GM12878 (cell line): ENCODE results near the gene NSMCE1. TPM values are rescaled to one million over a fixed set of nuclear protein-coding genes. Genes with fewer than 3 reads are reported as not detected.

Experiments used
- ATF3 ChIP-seq: IDR thresholded peaks from 2 replicates; pipeline ENCODE4 v1.6.1; 2011; ENCODE audit warnings: low read depth, mild to moderate bottlenecking, low read length, moderate library complexity, borderline replicate concordance; ENCODE audit errors: extremely low read depth
- JUND ChIP-seq: IDR thresholded peaks from 2 replicates; pipeline ENCODE4 v1.6.1; 2012; ENCODE audit warnings: low read depth, mild to moderate bottlenecking, low read length, improper control_type of control experiment, moderate library complexity
- MYB ChIP-seq: fragments of 150-350 bp; IDR thresholded peaks from 2 replicates; pipeline ENCODE4 v1.6.1; 2014; ENCODE audit warnings: mild to moderate bottlenecking, low read depth, low read length, borderline replicate concordance
- RB1 ChIP-seq: fragments of 450-650 bp; formaldehyde crosslinking; IDR thresholded peaks from 2 replicates; pipeline ENCODE4 v1.6.1; 2017; ENCODE audit warnings: mild to moderate bottlenecking, borderline replicate concordance
- RCOR1 ChIP-seq: conservative IDR thresholded peaks from 2 replicates; pipeline ENCODE4 v1.6.1; 2012; ENCODE audit warnings: low read depth, low read length, improper control_type of control experiment
- polyA plus RNA-seq, 11 experiments: library from polyadenylated mRNA; depleted of rRNA in 4 of 11; unstranded in 6 of 11; stranded (reverse) in 5 of 11; fragments of >200 nt; fragmentation: Nextera tagmentation in 4 of 11; fragmentation: Illumina TruSeq in 1 of 11; extraction: Ambion mirVana in 4 of 11; extraction: Trizol in 1 of 11; gene quantifications; 1 replicate in 1 of 11; 2 replicates in 10 of 11; pipeline versions ENCODE4 v1.2.1 to v1.2.3, GENCODE V29; 2011 to 2016; ENCODE audit warnings: inconsistent platforms in 2 of 11, missing spikeins in 2 of 11, low read depth in 1 of 11
- total RNA-seq, 4 experiments: library from RNA; depleted of rRNA in 3 of 4; stranded (reverse); fragments of >200 nt in 3 of 4; fragmentation: Illumina TruSeq in 1 of 4; extraction: Trizol in 1 of 4; gene quantifications; 2 replicates each; pipeline versions ENCODE4 v1.2.1 to v1.2.3, GENCODE V29; 2013 to 2021
- TF ChIP-seq, protein P1 (sequence below): fragments of 450-650 bp; IDR thresholded peaks from 2 replicates; pipeline ENCODE4 v1.6.1; 2017; ENCODE audit warnings: mild to moderate bottlenecking, moderate library complexity
- TF ChIP-seq, protein P2 (sequence below): fragments of 450-650 bp; IDR thresholded peaks from 2 replicates; pipeline ENCODE4 v1.6.1; 2016; ENCODE audit warnings: mild to moderate bottlenecking
- TF ChIP-seq, protein P3 (sequence below): fragments of 450-650 bp; IDR thresholded peaks from 2 replicates; pipeline ENCODE4 v1.6.1; 2017; ENCODE audit warnings: mild to moderate bottlenecking, low read depth, inconsistent platforms; ENCODE audit not compliant: poor library complexity, severe bottlenecking

NSMCE1 gene
- total and polyA plus RNA-seq, 10 of the 15 experiments (the other 5 are each of a cell fraction or from before 2014, with no cell fraction given) = 54.0 to 214 (median 71.4) TPM

DNA sequence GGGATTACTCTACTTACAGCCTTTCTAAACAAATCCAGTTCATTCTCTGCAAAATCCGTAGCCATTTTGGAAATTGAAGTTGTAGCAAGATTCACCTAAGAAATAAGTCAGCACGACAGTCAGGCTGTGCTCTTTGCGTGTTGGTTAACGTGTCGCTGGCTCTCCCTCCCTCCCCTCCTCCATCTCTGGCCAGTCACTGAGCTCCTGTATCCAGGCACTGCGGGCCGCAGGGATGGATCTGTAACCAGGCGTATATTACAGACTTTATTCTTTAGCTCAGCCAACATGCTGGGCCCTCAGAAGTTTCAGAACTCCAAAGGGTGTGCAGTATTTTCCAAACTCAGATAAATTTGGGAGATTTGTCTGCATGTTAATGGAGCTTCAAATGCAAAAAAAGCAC lies 34.4 kb downstream of the NSMCE1 start (continued):
- TF ChIP-seq, protein P1, sequence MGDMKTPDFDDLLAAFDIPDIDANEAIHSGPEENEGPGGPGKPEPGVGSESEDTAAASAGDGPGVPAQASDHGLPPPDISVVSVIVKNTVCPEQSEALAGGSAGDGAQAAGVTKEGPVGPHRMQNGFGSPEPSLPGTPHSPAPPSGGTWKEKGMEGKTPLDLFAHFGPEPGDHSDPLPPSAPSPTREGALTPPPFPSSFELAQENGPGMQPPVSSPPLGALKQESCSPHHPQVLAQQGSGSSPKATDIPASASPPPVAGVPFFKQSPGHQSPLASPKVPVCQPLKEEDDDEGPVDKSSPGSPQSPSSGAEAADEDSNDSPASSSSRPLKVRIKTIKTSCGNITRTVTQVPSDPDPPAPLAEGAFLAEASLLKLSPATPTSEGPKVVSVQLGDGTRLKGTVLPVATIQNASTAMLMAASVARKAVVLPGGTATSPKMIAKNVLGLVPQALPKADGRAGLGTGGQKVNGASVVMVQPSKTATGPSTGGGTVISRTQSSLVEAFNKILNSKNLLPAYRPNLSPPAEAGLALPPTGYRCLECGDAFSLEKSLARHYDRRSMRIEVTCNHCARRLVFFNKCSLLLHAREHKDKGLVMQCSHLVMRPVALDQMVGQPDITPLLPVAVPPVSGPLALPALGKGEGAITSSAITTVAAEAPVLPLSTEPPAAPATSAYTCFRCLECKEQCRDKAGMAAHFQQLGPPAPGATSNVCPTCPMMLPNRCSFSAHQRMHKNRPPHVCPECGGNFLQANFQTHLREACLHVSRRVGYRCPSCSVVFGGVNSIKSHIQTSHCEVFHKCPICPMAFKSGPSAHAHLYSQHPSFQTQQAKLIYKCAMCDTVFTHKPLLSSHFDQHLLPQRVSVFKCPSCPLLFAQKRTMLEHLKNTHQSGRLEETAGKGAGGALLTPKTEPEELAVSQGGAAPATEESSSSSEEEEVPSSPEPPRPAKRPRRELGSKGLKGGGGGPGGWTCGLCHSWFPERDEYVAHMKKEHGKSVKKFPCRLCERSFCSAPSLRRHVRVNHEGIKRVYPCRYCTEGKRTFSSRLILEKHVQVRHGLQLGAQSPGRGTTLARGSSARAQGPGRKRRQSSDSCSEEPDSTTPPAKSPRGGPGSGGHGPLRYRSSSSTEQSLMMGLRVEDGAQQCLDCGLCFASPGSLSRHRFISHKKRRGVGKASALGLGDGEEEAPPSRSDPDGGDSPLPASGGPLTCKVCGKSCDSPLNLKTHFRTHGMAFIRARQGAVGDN = no peak
- TF ChIP-seq MYB = no peak
- TF ChIP-seq RCOR1 = no peak
- TF ChIP-seq JUND = no peak
- TF ChIP-seq, protein P2, sequence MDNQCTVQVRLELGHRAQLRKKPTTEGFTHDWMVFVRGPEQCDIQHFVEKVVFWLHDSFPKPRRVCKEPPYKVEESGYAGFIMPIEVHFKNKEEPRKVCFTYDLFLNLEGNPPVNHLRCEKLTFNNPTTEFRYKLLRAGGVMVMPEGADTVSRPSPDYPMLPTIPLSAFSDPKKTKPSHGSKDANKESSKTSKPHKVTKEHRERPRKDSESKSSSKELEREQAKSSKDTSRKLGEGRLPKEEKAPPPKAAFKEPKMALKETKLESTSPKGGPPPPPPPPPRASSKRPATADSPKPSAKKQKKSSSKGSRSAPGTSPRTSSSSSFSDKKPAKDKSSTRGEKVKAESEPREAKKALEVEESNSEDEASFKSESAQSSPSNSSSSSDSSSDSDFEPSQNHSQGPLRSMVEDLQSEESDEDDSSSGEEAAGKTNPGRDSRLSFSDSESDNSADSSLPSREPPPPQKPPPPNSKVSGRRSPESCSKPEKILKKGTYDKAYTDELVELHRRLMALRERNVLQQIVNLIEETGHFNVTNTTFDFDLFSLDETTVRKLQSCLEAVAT = no peak
- TF ChIP-seq RB1 = no peak
- TF ChIP-seq, protein P3, sequence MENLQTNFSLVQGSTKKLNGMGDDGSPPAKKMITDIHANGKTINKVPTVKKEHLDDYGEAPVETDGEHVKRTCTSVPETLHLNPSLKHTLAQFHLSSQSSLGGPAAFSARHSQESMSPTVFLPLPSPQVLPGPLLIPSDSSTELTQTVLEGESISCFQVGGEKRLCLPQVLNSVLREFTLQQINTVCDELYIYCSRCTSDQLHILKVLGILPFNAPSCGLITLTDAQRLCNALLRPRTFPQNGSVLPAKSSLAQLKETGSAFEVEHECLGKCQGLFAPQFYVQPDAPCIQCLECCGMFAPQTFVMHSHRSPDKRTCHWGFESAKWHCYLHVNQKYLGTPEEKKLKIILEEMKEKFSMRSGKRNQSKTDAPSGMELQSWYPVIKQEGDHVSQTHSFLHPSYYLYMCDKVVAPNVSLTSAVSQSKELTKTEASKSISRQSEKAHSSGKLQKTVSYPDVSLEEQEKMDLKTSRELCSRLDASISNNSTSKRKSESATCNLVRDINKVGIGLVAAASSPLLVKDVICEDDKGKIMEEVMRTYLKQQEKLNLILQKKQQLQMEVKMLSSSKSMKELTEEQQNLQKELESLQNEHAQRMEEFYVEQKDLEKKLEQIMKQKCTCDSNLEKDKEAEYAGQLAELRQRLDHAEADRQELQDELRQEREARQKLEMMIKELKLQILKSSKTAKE = no peak
- TF ChIP-seq ATF3 = no peak
